ENCODE measurements around the gene WDR45B.

WDR45B gene

DNA sequence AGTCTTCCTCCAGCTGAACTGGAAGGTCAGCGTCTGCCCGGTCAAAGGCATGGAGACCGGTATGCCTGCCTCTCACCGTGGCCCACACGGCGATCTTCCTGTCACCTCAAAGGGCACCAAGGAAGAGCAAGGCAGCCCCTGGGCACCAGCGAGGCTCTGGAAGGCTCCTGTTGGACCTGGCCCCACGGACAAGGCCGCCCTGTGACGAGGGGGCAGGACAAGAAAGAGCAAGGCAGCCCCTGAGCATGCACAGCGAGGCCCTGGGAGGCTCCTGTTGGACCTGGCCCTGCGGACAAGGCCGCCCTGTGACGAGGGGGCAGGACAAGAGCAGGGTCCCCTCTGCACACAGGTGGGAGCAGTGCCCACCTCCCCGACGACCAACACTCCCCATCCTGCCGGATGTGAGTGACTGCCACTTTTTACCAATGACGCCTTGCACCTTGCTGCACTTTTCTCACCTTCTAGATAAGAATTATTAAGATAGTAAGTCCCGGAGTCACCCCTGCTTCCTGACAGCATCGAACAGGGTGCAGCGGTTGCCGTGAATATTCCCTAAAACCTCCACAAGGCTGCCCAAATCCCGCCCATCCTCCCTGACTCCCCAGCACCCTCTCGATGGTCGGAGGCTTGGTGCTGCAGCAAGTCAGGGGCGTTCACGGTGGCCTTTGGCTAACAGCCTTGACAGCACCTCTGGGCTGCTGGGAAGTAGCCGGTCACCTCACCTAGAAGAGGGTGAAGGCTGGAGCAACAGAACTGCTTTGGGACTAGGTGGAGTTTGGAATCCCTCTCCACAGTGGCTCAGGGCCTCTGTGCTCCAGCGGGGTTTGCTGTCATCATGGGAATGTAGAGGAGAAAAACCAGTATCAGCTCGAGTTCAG lies 5.6 kb upstream of the WDR45B start:
- DNase-seq, result no peak
- TF ChIP-seq, protein P1, sequence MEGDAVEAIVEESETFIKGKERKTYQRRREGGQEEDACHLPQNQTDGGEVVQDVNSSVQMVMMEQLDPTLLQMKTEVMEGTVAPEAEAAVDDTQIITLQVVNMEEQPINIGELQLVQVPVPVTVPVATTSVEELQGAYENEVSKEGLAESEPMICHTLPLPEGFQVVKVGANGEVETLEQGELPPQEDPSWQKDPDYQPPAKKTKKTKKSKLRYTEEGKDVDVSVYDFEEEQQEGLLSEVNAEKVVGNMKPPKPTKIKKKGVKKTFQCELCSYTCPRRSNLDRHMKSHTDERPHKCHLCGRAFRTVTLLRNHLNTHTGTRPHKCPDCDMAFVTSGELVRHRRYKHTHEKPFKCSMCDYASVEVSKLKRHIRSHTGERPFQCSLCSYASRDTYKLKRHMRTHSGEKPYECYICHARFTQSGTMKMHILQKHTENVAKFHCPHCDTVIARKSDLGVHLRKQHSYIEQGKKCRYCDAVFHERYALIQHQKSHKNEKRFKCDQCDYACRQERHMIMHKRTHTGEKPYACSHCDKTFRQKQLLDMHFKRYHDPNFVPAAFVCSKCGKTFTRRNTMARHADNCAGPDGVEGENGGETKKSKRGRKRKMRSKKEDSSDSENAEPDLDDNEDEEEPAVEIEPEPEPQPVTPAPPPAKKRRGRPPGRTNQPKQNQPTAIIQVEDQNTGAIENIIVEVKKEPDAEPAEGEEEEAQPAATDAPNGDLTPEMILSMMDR (IDR thresholded peaks at IDR 0.05; ENCODE audit: low read depth, low read length, missing control alignments), result no peak
- no peak overlapping the region for H3K27ac ChIP-seq
- in situ Hi-C loops (cut with HindIII; ENCODE audit: low pct_ligation_motif_present, low sequenced_read_pairs), result no loop called here
- no peaks in the 10 kb centered on the region for H3K27me3 ChIP-seq (replicated peaks)
- no peak overlapping the region for H3K4me3 ChIP-seq (ENCODE audit: low read depth, low read length)
- no peaks in the 10 kb centered on the region for H3K36me3 ChIP-seq (replicated peaks)

DNA sequence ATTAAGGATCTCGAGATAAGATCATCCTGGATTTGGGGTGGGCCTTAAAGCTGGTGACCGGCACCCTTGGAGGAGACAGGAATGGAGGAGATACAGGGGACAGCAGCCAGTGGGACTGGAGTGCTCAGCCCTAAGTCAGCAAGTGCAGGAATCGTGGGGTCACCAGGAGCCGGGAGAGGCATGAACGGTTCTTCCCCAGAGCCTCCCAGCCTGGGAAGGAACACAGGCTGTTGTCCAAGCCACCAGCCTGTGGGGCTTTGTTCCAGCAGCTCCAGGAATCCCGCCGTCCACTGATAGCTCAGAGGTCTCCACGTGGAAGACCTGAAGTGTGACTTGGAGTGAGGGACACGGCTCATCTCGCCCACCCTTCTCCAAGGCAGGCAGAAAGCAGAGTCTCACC lies 2.5 kb upstream of the WDR45B start:
- no peak for DNase-seq

DNA sequence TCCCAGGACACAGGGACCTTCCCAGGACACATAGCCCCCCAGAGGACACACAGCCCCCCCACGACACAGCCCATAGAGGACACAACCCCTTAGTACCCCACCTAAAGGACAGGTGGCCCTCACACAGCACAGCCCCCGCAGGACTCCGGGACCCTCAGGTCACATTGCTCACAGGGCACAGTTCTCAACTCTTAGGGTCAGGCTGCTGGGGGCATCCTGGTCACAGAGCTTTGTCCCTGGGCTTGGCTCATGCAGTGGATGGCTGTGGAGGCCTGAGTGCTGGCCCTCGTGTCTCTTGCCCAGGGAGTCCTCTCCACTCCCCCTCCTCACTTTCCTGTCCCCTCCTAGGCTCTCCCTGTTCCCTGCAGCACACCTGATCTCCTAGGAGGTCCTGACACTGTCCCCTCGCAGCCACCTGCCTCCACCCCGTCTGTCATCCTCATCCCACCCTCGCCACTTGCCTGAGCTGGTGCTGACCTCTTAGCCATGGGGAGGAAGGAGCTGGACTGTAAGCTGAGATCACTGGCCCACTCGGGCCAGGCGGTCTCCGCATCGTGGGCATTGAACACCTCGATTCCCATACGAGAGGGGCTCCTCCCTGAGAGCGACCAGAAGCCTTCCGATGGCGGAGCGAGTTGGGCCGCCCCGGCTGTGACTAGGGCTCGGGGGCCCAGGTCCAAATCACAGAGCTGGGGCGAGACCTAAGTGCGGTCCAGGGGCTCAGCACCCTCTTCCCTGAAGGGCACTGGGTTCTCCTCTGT lies 1.4 kb upstream of the WDR45B start:
- no peak for DNase-seq
- H3K36me3 ChIP-seq (replicated peaks), result no peaks in the 10 kb centered on the region
- no peak overlapping the region for H3K4me3 ChIP-seq (ENCODE audit: low read depth, low read length)
- H3K27me3 ChIP-seq (replicated peaks), result no peaks in the 10 kb centered on the region
- in situ Hi-C loops (cut with HindIII; ENCODE audit: low pct_ligation_motif_present, low sequenced_read_pairs), result no loop called here
- H3K27ac ChIP-seq, result no peak overlapping the region
- TF ChIP-seq, protein P1 (IDR thresholded peaks at IDR 0.05; ENCODE audit: low read depth, low read length, missing control alignments), result no peak

More for the DNA sequence above, 2.5 kb upstream of the WDR45B start:
- TF ChIP-seq, protein P1 (IDR thresholded peaks at IDR 0.05; ENCODE audit: low read depth, low read length, missing control alignments), result no peak
- Histone ChIP-seq H3K36me3 (replicated peaks) (no peaks in the 10 kb centered on the region), H3K27ac (no peak overlapping the region), H3K27me3 (replicated peaks) (no peaks in the 10 kb centered on the region), H3K4me3 (ENCODE audit: low read depth, low read length) (no peak overlapping the region)
- in situ Hi-C loops (cut with HindIII; ENCODE audit: low pct_ligation_motif_present, low sequenced_read_pairs), result no loop called here

DNA sequence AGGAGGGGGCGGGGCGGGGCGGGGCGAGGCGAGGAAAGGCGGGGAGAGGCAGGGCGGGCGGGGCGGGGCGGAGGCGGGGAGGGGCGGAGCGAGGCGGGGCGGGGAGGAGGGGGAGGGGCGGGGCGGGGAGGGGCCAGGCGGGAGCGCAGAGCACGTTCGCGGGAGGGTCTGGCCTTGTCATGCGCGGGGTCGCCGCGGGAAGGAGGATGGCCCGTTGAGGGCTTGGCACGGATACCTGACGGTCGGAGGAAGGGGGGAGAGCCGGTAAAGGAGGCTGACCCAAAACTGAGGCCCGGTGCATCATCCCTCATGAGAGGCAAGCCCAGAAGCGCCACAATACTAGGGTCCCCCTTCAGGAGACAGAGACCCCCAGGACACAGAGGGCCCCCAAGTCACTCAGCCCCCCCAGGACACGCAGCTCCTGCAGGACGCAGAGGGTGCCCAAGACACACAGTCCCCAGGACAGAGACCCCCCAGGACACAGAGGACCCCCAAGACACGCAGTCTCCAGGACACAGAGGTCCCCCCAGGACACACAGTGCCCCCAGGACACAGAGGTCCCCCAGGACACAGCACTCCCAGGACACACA lies 593 bp upstream of the WDR45B start:
- Histone ChIP-seq H3K4me3 (ENCODE audit: low read depth, low read length) (peak overlapping the region; percentile 51), H3K27ac (no peak overlapping the region), H3K27me3 (replicated peaks) (no peaks in the 10 kb centered on the region), H3K36me3 (replicated peaks) (peaks cover 6% of the 10 kb centered on the region)
- in situ Hi-C loops (cut with HindIII; ENCODE audit: low pct_ligation_motif_present, low sequenced_read_pairs), result no loop called here
- TF ChIP-seq, protein P1 (IDR thresholded peaks at IDR 0.05; ENCODE audit: low read depth, low read length, missing control alignments), result no peak
- DNase-seq, result no peak

DNA sequence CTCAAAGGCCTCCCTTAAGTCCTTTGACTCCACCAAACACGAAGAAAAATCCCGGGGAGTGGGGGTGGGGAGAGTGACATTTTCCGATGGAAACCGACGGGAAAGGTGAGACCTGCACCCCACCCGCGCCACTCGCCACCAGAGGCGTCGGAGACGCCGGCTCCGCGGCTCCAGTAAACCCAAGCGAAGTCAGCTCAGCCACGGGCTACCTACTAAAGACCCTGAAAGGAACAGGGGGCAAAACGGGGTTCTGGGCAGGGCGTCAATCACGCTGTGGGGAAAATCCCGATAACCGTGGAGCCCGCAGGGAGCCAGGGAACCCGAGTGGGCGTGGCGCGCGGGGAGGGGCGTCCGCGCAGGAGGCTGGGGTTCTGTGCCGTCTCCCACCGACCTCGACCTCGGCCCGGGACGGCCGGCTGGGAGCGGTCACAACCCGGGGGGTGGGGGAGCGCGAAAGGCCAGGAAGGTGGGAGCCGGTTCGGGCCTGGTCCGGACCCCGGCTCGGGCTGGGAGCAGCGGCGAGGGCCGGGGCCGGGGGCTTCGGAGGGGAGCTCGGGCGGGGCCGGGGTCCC lies 565 bp downstream of the WDR45B start:
- Histone ChIP-seq H3K4me3 (ENCODE audit: low read depth, low read length) (peak overlapping the region; percentile 85), H3K27me3 (replicated peaks) (no peaks in the 10 kb centered on the region), H3K36me3 (replicated peaks) (peaks cover 15% of the 10 kb centered on the region), H3K27ac (peak overlapping the region; percentile 73)
- DNase-seq, result no peak
- TF ChIP-seq, protein P1 (IDR thresholded peaks at IDR 0.05; ENCODE audit: low read depth, low read length, missing control alignments), result peak; percentile 49
- in situ Hi-C loops (cut with HindIII; ENCODE audit: low pct_ligation_motif_present, low sequenced_read_pairs), result no loop called here
